Psoas muscle (tissue), 8 donors: Measurements from ENCODE around the gene GCFC2. TPM values are rescaled to one million over a fixed set of nuclear protein-coding genes. Genes with fewer than 3 reads are reported as not detected.
A peak's percentile ranks its signal among the peaks of the same experiment; 100 is the strongest.

Source experiments
- ATAC-seq, 4 donors: fragments of 200-7000 bp; cut with Tn5 transposase; one replicate each; pipeline ENCODE4 v1.9.1; 2020; ENCODE audit warnings: moderate library complexity in 3 of 4, mild to moderate bottlenecking in 2 of 4
- DNase-seq, 2 donors: peaks; one replicate each; pipeline ENCODE4 v3.0.0-alpha.2; 2020
- H3K27ac ChIP-seq: fragments of 200-600 bp; one replicate; pipeline ENCODE4 v1.8.0; 2022
- H3K27me3 ChIP-seq, 3 donors: fragments of 200-600 bp in 1 of 3; one replicate each; pipeline versions ENCODE4 v1.6.1 to v1.8.0; 2013 to 2022; ENCODE audit warnings: low read length in 2 of 3, mild to moderate bottlenecking in 2 of 3, moderate library complexity in 1 of 3; ENCODE audit not compliant: insufficient read depth in 3 of 3
- H3K36me3 ChIP-seq, 2 donors: fragments of 200-600 bp in 1 of 2; one replicate each; pipeline versions ENCODE4 v1.6.1 to v1.8.0; 2013 to 2022; ENCODE audit warnings: low read depth in 1 of 2, mild to moderate bottlenecking in 1 of 2, moderate library complexity in 1 of 2; ENCODE audit not compliant: insufficient read depth in 1 of 2
- H3K4me1 ChIP-seq: fragments of 200-600 bp; one replicate; pipeline ENCODE4 v1.8.0; 2022
- H3K4me3 ChIP-seq: fragments of 200-600 bp; one replicate; pipeline ENCODE4 v1.8.0; 2022; ENCODE audit warnings: mild to moderate bottlenecking
- H3K9me3 ChIP-seq: fragments of 200-600 bp; one replicate; pipeline ENCODE4 v1.8.0; 2022
- CTCF ChIP-seq: fragments of 200-600 bp; IDR thresholded peaks from one replicate; pipeline ENCODE4 v1.8.0; 2022; ENCODE audit warnings: antibody characterized with exemption
- WGBS, 3 donors: extraction: QIAGEN DNeasy Blood & Tissue Kit; methylation state at CpG; one replicate each; pipeline versions ENCODE4 v1.1.6 to v1.1.7; 2013; 5-methylcytosine and 5-hydroxymethylcytosine counted together
- intact Hi-C, 2 donors: fragments of 100-400 bp; cut with DNase I; formaldehyde crosslinking; loops; one replicate each; pipeline versions ENCODE4 v1.11.0 to v1.14.2; 2022
- polyA plus RNA-seq, 3 donors: library from polyadenylated mRNA; stranded (reverse); fragments of 200-250 nt; gene quantifications; one replicate each; pipeline ENCODE4 v1.2.3, GENCODE V29; 2013
- total RNA-seq, 4 donors: library from RNA; stranded (reverse); fragmentation: NEBNext Ultra II Directional in 2 of 4; extraction: Animal tissue kit (Norgen Biotek cat#: 25700) in 2 of 4; gene quantifications; one replicate each; pipeline versions ENCODE4 v1.2.1 to v1.2.4, GENCODE V29; 2021 to 2023
- donor health status: healthy with polysubstance abuse.
- donor health status: DM: no; HTN: no; CAD: no; lungs with moderate emphysema.
- donor health status: Bipolar disorder and iron deficiency.
- donor health status: healthy.
- donor health status: DM: yes; HTN: yes; CAD: no.
- donor health status: DM: no; HTN: no; CAD: no.
- donor health status: DM: no; HTN: no; CAD: no.
- donor health status: DM: yes; HTN: yes; CAD: no.

The GCFC2 gene
- total and polyA plus RNA-seq, 7 donors = 13.2 to 31.5 (median 20.2) TPM

DNA sequence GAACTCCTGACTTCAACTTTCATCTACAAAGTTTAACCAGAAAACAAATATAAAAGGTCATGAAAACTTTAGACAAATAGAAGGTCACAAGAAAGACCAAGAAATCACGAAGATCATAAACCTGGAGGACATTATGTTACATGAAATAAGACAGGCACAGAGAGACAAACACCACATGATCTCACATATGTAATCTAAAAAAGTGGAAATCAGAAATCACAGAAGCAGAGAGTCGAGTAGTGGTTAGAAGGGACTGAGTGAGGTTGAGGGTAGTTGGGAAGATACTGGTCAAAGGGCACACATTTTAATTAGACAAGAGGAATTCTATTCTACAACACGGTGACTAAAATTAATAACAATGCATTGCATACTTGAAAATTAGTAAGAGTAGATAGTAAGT lies 1.4 kb downstream of the GCFC2 start:
- no peaks in the 10 kb centered on the region for H3K9me3 ChIP-seq
- peaks cover 2 to 26% of the 10 kb centered on the region in 2 donors for H3K36me3 ChIP-seq
- no peak for ATAC-seq
- no peak for DNase-seq
- WGBS, 3 donors = 25 to 42% (median 33%) methylated on average over 3 of the region's 3 CpGs
- H3K27ac ChIP-seq = no peak overlapping the region
- TF ChIP-seq CTCF = no peak
- H3K4me3 ChIP-seq = peak overlapping the region; percentile 85
- intact Hi-C loops = loop anchor here (5.0 to 10.0 kb wide), 2 partner anchors 54 to 62 kb away; partner anchors contain the start of gene MRPL19 (in 1 of the 2)
- H3K4me1 ChIP-seq = peaks cover 19% of the 10 kb centered on the region
- H3K27me3 ChIP-seq = no peaks in the 10 kb centered on the region

GRCh38 chr2:75707901-75708300 lies 2.8 kb downstream of the GCFC2 start:
- no peak for TF ChIP-seq CTCF
- peak overlapping the region; percentile 85 for H3K4me3 ChIP-seq
- H3K9me3 ChIP-seq = no peaks in the 10 kb centered on the region
- peaks cover 4 to 40% of the 10 kb centered on the region in 2 donors for H3K36me3 ChIP-seq
- 57 to 72% (median 58%) methylated on average over 3 of the region's 3 CpGs for WGBS, 3 donors
- ATAC-seq = no peak
- no peaks in the 10 kb centered on the region for H3K27me3 ChIP-seq
- DNase-seq = no peak
- no peak overlapping the region for H3K27ac ChIP-seq
- intact Hi-C loops = loop anchor here (5.0 to 10.0 kb wide), 2 partner anchors 53 to 61 kb away; partner anchors contain the start of gene MRPL19 (in 1 of the 2)
- H3K4me1 ChIP-seq = peaks cover 19% of the 10 kb centered on the region

GRCh38 chr2:75705921-75706320 lies 4.8 kb downstream of the GCFC2 start:
- intact Hi-C loops = loop anchor here (5.0 to 10.0 kb wide), 2 partner anchors 51 to 59 kb away; partner anchors contain the start of gene MRPL19 (in 1 of the 2)
- no peak for TF ChIP-seq CTCF
- Histone ChIP-seq H3K27me3 (no peaks in the 10 kb centered on the region), H3K9me3 (no peaks in the 10 kb centered on the region), H3K27ac (peak overlapping the region; percentile 24), H3K36me3 (peaks cover 4 to 60% of the 10 kb centered on the region in 2 donors), H3K4me3 (no peak overlapping the region), H3K4me1 (peaks cover 19% of the 10 kb centered on the region)
- 8 to 18% (median 18%) methylated on average over 1 of the region's 1 CpG for WGBS, 3 donors
- ATAC-seq (no peak), DNase-seq (no peak)

GRCh38 chr2:75703589-75704287 lies 7.0 kb downstream of the GCFC2 start:
- TF ChIP-seq CTCF = no peak
- intact Hi-C loops = loop anchor here in 1 of 2 donors (10.0 kb wide), 1 partner anchor 49 kb away; no protein-coding TSS in a partner anchor
- H3K4me3 ChIP-seq = no peak overlapping the region
- no peak overlapping the region for H3K27ac ChIP-seq
- no peaks in the 10 kb centered on the region for H3K27me3 ChIP-seq
- no peak for DNase-seq
- H3K9me3 ChIP-seq = no peaks in the 10 kb centered on the region
- peaks cover 7 to 82% of the 10 kb centered on the region in 2 donors for H3K36me3 ChIP-seq
- ATAC-seq = no peak
- peaks cover 12% of the 10 kb centered on the region for H3K4me1 ChIP-seq
- 75 to 78% (median 75%) methylated on average over 4 of the region's 4 CpGs for WGBS, 3 donors
